ENCODE measurements around the gene DIP2C. TPM values are rescaled to one million over a fixed set of nuclear protein-coding genes. Genes with fewer than 3 reads are reported as not detected.
"Not testable (repeated sequence)": the region's sequence is repeated elsewhere in the genome, so short reads cannot be mapped to it uniquely, and the experiment has no call there.

Gene DIP2C
- total RNA-seq, 4 donors from 2014 or later, result 2.4 to 14.9 (median 6.1) TPM

- WGBS, 2 donors, result 89 to 92% methylated on average over 8 of the region's 8 CpGs
Observed at GRCh38 chr10:535952-536351, 153.5 kb downstream of the DIP2C start.

GRCh38 chr10:535051-535450 is 154.4 kb downstream of the DIP2C start:
- no peak overlapping the region for H3K4me3 ChIP-seq
- no peaks in the 10 kb centered on the region for H3K36me3 ChIP-seq
- TF ChIP-seq POLR2A (IDR thresholded peaks at IDR 0.05) (no peak), CTCF (IDR thresholded peaks at IDR 0.05) (no peak)
- 79 to 87% methylated on average over 6 of the region's 9 CpGs for WGBS, 2 donors
- no peak overlapping the region for H3K27ac ChIP-seq
- intact Hi-C loops (cut with DNase I), result no loop called here
- H3K27me3 ChIP-seq, result no peaks in the 10 kb centered on the region
- no peak for DNase-seq
- H3K4me1 ChIP-seq, result peaks cover 0 to 4% (median 0%) of the 10 kb centered on the region in 3 donors
- no peaks in the 10 kb centered on the region for H3K9me3 ChIP-seq

More at GRCh38 chr10:535952-536351, 153.5 kb downstream of the DIP2C start:
- H3K4me3 ChIP-seq, result no peak overlapping the region
- no peak for TF ChIP-seq CTCF (IDR thresholded peaks at IDR 0.05)
- no peak for TF ChIP-seq POLR2A (IDR thresholded peaks at IDR 0.05)
- no peak for DNase-seq
- no peaks in the 10 kb centered on the region for H3K27me3 ChIP-seq
- H3K27ac ChIP-seq, result no peak overlapping the region
- intact Hi-C loops (cut with DNase I), result no loop called here
- H3K9me3 ChIP-seq, result no peaks in the 10 kb centered on the region
- no peaks in the 10 kb centered on the region for H3K36me3 ChIP-seq
- H3K4me1 ChIP-seq, result peaks cover 0 to 4% (median 0%) of the 10 kb centered on the region in 3 donors

GRCh38 chr10:534047-534566 is 155.4 kb downstream of the DIP2C start:
- Histone ChIP-seq H3K4me3 (no peak overlapping the region), H3K9me3 (no peaks in the 10 kb centered on the region), H3K4me1 (peaks cover 0 to under 1% (median 0%) of the 10 kb centered on the region in 3 donors), H3K36me3 (no peaks in the 10 kb centered on the region), H3K27me3 (no peaks in the 10 kb centered on the region), H3K27ac (no peak overlapping the region)
- intact Hi-C loops (cut with DNase I), result no loop called here
- TF ChIP-seq CTCF (IDR thresholded peaks at IDR 0.05), result no peak
- TF ChIP-seq POLR2A (IDR thresholded peaks at IDR 0.05), result no peak
- 79 to 84% methylated on average over 10 to 13 of the region's 14 CpGs for WGBS, 2 donors
- DNase-seq, result no peak

- no peaks in the 10 kb centered on the region for H3K4me1 ChIP-seq
- H3K9me3 ChIP-seq, result no peaks in the 10 kb centered on the region
- no peaks in the 10 kb centered on the region for H3K36me3 ChIP-seq
- intact Hi-C loops (cut with DNase I), result no loop called here
- no peak overlapping the region for H3K4me3 ChIP-seq
- no peaks in the 10 kb centered on the region for H3K27me3 ChIP-seq
- no peak for DNase-seq
- WGBS, 2 donors, result 83 to 88% methylated on average over 7 of the region's 7 CpGs
- TF ChIP-seq CTCF (IDR thresholded peaks at IDR 0.05) (no peak), POLR2A (IDR thresholded peaks at IDR 0.05) (no peak)
- H3K27ac ChIP-seq, result no peak overlapping the region
Observed at GRCh38 chr10:533611-534010, 155.9 kb downstream of the DIP2C start.

- intact Hi-C loops (cut with DNase I), result no loop called here
- Histone ChIP-seq H3K4me3 (no peak overlapping the region), H3K27ac (no peak overlapping the region), H3K27me3 (no peaks in the 10 kb centered on the region), H3K36me3 (no peaks in the 10 kb centered on the region), H3K9me3 (no peaks in the 10 kb centered on the region), H3K4me1 (no peaks in the 10 kb centered on the region)
- 50 to 67% methylated on average over 7 of the region's 7 CpGs for WGBS, 2 donors
- TF ChIP-seq CTCF (IDR thresholded peaks at IDR 0.05) (no peak), POLR2A (IDR thresholded peaks at IDR 0.05) (no peak)
- no peak for DNase-seq
Observed at GRCh38 chr10:533186-533585, 156.3 kb downstream of the DIP2C start.

- H3K4me3 ChIP-seq; H3K9me3 ChIP-seq; H3K36me3 ChIP-seq; DNase-seq; H3K27me3 ChIP-seq; intact Hi-C loops (cut with DNase I); H3K27ac ChIP-seq; H3K4me1 ChIP-seq: not testable (repeated sequence)
- WGBS, 2 donors, result 45 to 75% methylated on average over 2 of the region's 2 CpGs
Observed at GRCh38 chr10:532331-532730, 157.1 kb downstream of the DIP2C start.
